T-cell (primary cell): ENCODE measurements around the gene RUNX3. TPM values are rescaled to one million over a fixed set of nuclear protein-coding genes. Genes with fewer than 3 reads are reported as not detected.

Experiments
- ATAC-seq, 4 experiments: fragments of 200-7000 bp in 3 of 4; fragments of 150-1000 bp in 1 of 4; cut with Tn5 transposase; replicated peaks in 1 of 4; 1 replicate in 3 of 4; 2 replicates in 1 of 4; pipeline ENCODE4 v1.10.0; 2021; ENCODE audit warnings: moderate library complexity in 3 of 4, mild to moderate bottlenecking in 2 of 4, moderate number of reproducible peaks in 1 of 4
- CTCF ChIA-PET, 2 donors: fragments of 300-600 bp; sonication (Branson Sonifier 250); formaldehyde crosslinking; loops; one replicate each; lab custom pipeline; 2022; ENCODE audit warnings: antibody characterized with exemption in 2 of 2; lab: Charles Lee
- POLR2A ChIA-PET, 2 donors: fragments of 300-600 bp; sonication (Branson Sonifier 250); formaldehyde crosslinking; loops; one replicate each; lab custom pipeline; 2022; ENCODE audit warnings: antibody characterized with exemption in 2 of 2; lab: Charles Lee
- DNase-seq, 35 experiments: peaks; one replicate each; pipeline versions ENCODE4 v3.0.0 to v3.0.0-alpha.2; 2013 to 2023
- H3K27ac ChIP-seq: one replicate; pipeline ENCODE4 v1.5.1; 2013; ENCODE audit warnings: low read length
- H3K27me3 ChIP-seq, 2 experiments: replicated peaks in 1 of 2; 1 replicate in 1 of 2; 2 replicates in 1 of 2; pipeline versions ENCODE4 v1.6.1 to v1.7.0; 2013; ENCODE audit warnings: low read length in 1 of 2, mixed read lengths in 1 of 2; ENCODE audit not compliant: control insufficient read depth in 2 of 2, insufficient read depth in 2 of 2; ENCODE audit errors: extremely low read depth in 1 of 2
- H3K36me3 ChIP-seq, 2 donors: 1 replicate in 1 of 2; 2 replicates in 1 of 2; pipeline versions ENCODE4 v1.6.1 to v1.7.0; 2013; ENCODE audit warnings: low read length in 1 of 2; ENCODE audit not compliant: control insufficient read depth in 2 of 2, insufficient read depth in 1 of 2; ENCODE audit errors: extremely low read depth in 1 of 2
- H3K4me1 ChIP-seq, 2 experiments: 1 replicate in 1 of 2; 2 replicates in 1 of 2; pipeline versions ENCODE4 v1.6.1 to v1.7.0; 2013; ENCODE audit warnings: low read length in 2 of 2, mixed read lengths in 1 of 2; ENCODE audit not compliant: insufficient read depth in 2 of 2, control insufficient read depth in 1 of 2; ENCODE audit errors: extremely low read depth in 1 of 2
- H3K4me3 ChIP-seq, 2 donors: 1 replicate in 1 of 2; 2 replicates in 1 of 2; pipeline versions ENCODE4 v1.5.1 to v1.7.0; 2013; ENCODE audit warnings: mild to moderate bottlenecking in 2 of 2, low read length in 1 of 2, moderate library complexity in 1 of 2; ENCODE audit not compliant: control insufficient read depth in 1 of 2; ENCODE audit errors: extremely low read depth in 1 of 2
- H3K9me3 ChIP-seq: 2 replicates; pipeline ENCODE4 v1.7.0; 2013
- H3K27ac Mint-ChIP-seq, 2 donors: one replicate each; pipeline ENCODE4 v1.8.0; 2020 to 2021; ENCODE audit warnings: mild to moderate bottlenecking in 2 of 2, mixed read lengths in 2 of 2
- H3K27me3 Mint-ChIP-seq, 2 donors: one replicate each; pipeline ENCODE4 v1.8.0; 2021 to 2022; ENCODE audit warnings: mixed read lengths in 2 of 2
- H3K36me3 Mint-ChIP-seq: one replicate; pipeline ENCODE4 v1.8.0; 2021; ENCODE audit warnings: mixed read lengths
- H3K4me1 Mint-ChIP-seq, 3 donors: one replicate each; pipeline ENCODE4 v1.8.0; 2020 to 2022; ENCODE audit warnings: mixed read lengths in 3 of 3, mild to moderate bottlenecking in 1 of 3
- H3K4me3 Mint-ChIP-seq, 3 donors: one replicate each; pipeline ENCODE4 v1.8.0; 2020 to 2022; ENCODE audit warnings: mild to moderate bottlenecking in 3 of 3, mixed read lengths in 3 of 3, moderate library complexity in 3 of 3
- H3K9me3 Mint-ChIP-seq, 3 donors: one replicate each; pipeline ENCODE4 v1.8.0; 2020 to 2022; ENCODE audit warnings: mixed read lengths in 3 of 3
- WGBS: methylation state at CpG from one replicate; pipeline ENCODE4 v1.1.5; 2013; ENCODE audit warnings: missing lambda C conversion rate; ENCODE audit not compliant: insufficient coverage; 5-methylcytosine and 5-hydroxymethylcytosine counted together
- total RNA-seq, 35 experiments: library from RNA in 6 of 35; stranded (reverse) in 6 of 35; fragments of 120-200 nt in 1 of 35; gene quantifications; one replicate each; pipeline versions ENCODE4 v1.2.1 to v1.2.4 and lab custom pipeline; 2013 to 2026

The RUNX3 gene
- total RNA-seq, 5 donors from 2014 or later (not counting 1 experiment from before 2014, with no cell fraction given), result 140 to 220 (median 145) TPM

DNA sequence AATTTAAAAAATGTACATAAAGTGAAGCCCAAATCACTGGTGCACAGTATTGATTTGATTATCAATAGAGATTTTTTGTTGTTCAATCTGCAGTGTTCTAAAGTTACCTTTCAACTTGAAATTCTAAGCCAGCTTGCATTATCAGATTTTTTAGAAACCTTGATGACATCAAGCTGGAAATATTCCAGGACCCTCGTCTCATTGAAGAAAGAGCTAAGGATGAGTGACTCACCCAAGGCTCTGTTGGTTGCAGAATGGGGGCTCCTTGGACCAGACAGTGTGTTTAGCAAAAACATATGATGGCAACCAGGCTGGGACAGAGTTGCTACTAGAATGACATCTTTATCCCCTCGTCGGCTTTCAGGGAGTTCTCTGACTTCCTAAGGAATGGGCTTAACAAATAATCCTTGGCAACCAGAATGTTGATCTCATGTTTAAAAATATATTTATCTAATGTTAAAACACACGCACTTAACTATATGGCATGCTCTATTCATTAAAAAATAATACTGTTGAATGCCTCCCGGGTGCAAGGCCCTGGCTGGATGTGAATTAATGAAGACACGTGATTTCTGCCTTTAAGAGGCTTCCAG, 79.7 kb downstream of the RUNX3 start:
- ATAC-seq, result no peak
- Mint-ChIP-seq H3K4me3 (no peak overlapping the region), H3K4me1 (peaks cover 14 to 18% (median 18%) of the 10 kb centered on the region in 3 donors)

DNA sequence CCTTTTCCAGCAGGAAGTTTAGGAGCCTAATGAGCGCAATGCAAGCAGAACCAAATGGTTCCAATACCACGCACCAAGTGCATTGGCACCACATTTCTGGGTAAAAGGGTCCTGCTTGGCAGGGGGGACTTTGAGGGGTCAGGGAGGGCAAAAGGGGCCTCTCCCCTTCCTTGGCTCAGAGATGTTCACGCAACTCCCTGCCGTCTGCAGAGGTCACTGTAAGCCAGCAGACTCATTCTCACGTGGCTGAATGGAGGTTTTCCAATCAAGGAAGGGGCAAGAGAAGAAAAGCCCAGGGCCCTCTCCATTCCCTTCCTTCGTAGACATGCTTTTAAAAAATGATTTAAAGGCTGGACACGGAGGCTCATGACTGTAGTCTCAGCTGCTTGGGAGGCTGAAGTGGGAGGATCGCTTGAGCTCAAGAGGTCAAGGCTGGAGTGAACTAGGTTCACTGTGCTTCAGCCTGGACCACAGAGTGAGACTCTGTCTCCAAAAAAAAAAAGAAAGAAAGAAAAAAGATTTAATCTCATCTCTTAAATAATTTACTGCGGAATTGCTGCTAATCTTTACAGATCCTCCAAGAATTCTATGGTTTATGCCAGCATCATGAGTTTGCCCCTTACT, 80.3 kb downstream of the RUNX3 start:
- Mint-ChIP-seq H3K27ac (peak overlapping the region; percentile 34 to 37), H3K9me3 (no peaks in the 10 kb centered on the region), H3K36me3 (no peaks in the 10 kb centered on the region), H3K4me3 (peak overlapping the region; percentile 51 to 74 (median 54)), H3K27me3 (no peaks in the 10 kb centered on the region), H3K4me1 (peaks cover 14 to 18% (median 18%) of the 10 kb centered on the region in 3 donors)
- 75% methylated on average over 8 of the region's 9 CpGs for WGBS
- Histone ChIP-seq H3K27me3 (no peaks in the 10 kb centered on the region), H3K4me3 (no peak overlapping the region), H3K9me3 (no peaks in the 10 kb centered on the region), H3K4me1 (peaks cover 2 to 28% of the 10 kb centered on the region in 2 experiments), H3K27ac (no peak overlapping the region), H3K36me3 (no peaks in the 10 kb centered on the region)
- peak in 3 of 35 experiments; percentile 21 to 44 (median 28) for DNase-seq
- POLR2A ChIA-PET, result interaction anchor here (0.7 kb wide), 2 partner anchors 74 to 78 kb away, joined by 3 to 11 read pairs; no protein-coding TSS in a partner anchor
- ATAC-seq, result no peak
- CTCF ChIA-PET, result interaction anchor here in 1 of 2 donors (0.6 to 0.7 kb wide), 4 partner anchors 149 to 1139 kb away, joined by 3 read pairs; no protein-coding TSS in a partner anchor

More for the DNA sequence above, 79.7 kb downstream of the RUNX3 start:
- Mint-ChIP-seq H3K27ac (peak overlapping the region in 1 of 2 donors; percentile 56), H3K9me3 (no peaks in the 10 kb centered on the region), H3K36me3 (no peaks in the 10 kb centered on the region), H3K27me3 (no peaks in the 10 kb centered on the region)
- Histone ChIP-seq H3K36me3 (no peaks in the 10 kb centered on the region), H3K27ac (no peak overlapping the region), H3K4me3 (no peak overlapping the region), H3K4me1 (peaks cover 2 to 28% of the 10 kb centered on the region in 2 experiments), H3K27me3 (no peaks in the 10 kb centered on the region), H3K9me3 (no peaks in the 10 kb centered on the region)
- no peak for DNase-seq
- WGBS, result 80% methylated on average over 2 of the region's 6 CpGs
- ChIA-PET CTCF (interaction anchor here in 1 of 2 donors (0.7 kb wide), 1 partner anchor 532 kb away, joined by 3 read pairs; no protein-coding TSS in a partner anchor), POLR2A (interaction anchor here (0.6 to 0.7 kb wide), 2 partner anchors 64 to 1526 kb away, joined by 3 to 6 read pairs; no protein-coding TSS in a partner anchor)

Other genes starting within 250 kb of the RUNX3 start
- 1 to 10 TPM in 4 of 5 donors, under 1 TPM in 1; 0.75 to 9.1 (median 5.5) TPM for gene CLIC4, start 184.8 kb downstream of the RUNX3 start, total RNA-seq